ENCODE results near the gene CAND2.

Gene CAND2

DNA sequence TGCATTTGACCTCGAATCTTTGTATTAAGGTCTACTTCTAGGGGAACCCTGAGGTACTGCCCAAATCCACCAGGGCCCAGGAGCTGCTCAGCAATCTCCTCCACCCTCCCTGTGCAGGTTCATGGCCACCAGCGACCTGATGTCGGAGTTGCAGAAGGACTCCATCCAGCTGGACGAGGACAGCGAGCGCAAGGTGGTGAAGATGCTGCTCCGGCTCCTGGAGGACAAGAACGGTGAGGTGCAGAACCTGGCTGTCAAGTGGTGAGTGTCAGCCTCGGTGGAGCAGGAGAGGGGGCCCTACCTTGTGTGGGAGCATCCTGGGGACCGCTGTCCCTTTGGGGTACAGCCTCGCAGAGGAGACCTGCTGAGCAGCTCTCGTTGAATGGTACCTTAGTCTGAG, 6.9 kb downstream of the CAND2 start:
- in situ Hi-C loops (cut with MboI; ENCODE audit: low sequenced_read_pairs) = no loop called here

DNA sequence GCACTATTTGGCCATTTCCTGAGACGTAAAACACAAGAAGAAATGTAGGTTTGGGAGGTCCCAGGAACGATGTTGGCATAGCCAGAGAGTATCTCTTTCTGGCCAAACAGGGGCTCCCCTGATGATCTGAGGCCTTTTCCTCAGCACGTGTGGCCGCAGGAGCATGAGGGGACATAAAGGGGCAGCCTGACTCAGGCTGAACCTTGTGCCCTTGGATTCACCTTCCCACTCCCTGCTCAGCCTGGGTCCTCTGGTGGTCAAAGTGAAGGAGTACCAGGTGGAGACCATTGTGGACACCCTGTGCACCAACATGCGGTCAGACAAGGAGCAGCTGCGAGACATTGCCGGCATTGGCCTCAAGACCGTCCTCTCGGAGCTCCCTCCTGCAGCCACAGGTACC, 10.6 kb downstream of the CAND2 start:
- in situ Hi-C loops (cut with MboI; ENCODE audit: low sequenced_read_pairs) = no loop called here

DNA sequence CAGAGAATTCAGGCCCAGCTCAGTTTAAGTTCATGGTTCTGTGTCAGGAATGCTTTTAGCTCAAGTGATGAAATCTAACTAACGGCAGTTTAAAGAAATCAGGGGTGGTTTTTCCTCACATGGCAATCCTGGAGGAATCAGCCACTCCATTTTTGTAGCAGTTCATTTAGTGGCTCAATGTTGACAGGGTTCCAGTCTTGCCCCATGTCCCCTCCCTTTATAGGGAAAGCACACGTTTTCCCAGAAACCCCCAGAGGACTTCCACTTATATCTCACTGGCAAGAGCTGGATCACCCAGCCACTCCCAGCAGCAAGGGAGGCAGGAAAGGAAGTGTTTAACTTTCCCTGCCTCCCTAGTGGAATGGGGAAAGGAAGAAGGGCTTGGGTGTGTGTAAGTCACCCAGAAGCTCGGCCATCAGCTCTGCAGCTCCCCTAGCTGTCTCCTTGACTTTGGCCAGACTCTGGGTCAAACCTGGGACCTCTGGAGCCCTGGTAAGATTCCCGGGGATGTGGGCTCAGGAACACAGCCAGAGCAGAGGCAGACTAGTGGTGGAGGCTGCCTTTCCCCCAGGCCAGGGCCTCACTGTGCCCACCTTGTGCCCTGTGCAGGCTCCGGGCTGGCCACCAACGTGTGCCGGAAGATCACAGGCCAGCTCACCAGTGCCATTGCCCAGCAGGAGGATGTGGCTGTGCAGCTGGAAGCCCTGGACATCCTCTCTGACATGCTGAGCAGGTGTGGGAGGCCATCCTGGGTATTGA, 11.3 kb downstream of the CAND2 start:
- in situ Hi-C loops (cut with MboI; ENCODE audit: low sequenced_read_pairs) = no loop called here

DNA sequence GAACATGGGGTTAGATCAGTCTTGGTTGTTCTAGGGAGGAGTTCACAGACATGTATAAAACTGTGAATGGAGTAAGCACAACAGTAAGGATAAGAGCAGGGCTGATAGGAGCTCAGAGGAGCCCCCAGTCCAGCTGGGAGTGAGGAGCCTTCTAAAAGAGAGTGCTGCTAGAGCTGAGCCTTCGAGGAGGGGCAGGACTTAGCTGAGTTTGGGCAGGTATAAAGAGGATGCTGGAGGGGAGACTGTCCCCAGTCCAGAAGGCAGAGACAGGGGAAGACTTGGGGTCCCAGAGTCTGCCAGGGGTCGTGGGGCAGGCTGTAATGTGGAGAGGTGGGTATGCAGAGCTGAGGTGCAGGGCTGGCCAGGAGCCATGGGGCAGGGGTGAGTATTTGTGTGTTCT, 12.1 kb downstream of the CAND2 start:
- in situ Hi-C loops (cut with MboI; ENCODE audit: low sequenced_read_pairs) = no loop called here

DNA sequence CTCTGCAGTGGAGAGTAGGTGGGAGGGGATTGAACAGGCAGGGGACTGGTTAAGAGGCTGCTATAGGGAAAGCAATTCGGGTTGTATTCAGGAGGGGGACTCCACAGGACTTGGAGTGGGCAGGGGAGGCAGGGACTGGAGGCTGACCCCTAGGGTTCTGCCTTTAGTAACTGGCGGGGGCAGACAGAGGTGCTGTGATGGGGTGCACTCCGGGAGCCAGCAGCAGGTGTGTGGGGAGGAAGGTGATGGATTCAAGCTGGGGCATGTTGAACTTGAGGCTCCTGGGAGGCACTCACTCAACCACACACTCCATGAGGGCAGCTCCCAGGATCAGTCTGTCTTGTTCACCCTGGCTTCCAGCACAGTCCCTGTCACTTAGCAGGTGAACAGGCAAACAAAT, 12.5 kb downstream of the CAND2 start:
- in situ Hi-C loops (cut with MboI; ENCODE audit: low sequenced_read_pairs) = no loop called here

DNA sequence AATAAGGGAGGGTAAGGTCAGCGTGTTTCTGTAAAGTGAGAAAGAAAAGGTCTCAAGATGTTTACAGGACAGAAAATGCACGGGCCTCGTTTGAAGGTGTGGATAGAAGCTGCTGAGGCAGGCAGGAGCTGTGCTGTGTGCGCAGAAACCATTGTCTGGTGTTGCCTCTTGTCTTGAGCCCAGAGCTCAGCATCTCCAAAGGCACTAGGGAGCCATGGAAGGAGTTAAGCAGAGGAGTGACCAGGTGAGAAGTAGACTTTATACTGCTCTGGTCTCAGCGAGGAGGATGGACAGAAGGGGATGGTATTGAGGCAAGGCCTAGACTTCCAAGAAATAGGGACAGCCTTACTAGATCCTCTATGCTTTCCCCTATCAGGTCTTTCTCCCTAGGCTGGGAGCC, 13.0 kb downstream of the CAND2 start:
- in situ Hi-C loops (cut with MboI; ENCODE audit: low sequenced_read_pairs) = no loop called here

DNA sequence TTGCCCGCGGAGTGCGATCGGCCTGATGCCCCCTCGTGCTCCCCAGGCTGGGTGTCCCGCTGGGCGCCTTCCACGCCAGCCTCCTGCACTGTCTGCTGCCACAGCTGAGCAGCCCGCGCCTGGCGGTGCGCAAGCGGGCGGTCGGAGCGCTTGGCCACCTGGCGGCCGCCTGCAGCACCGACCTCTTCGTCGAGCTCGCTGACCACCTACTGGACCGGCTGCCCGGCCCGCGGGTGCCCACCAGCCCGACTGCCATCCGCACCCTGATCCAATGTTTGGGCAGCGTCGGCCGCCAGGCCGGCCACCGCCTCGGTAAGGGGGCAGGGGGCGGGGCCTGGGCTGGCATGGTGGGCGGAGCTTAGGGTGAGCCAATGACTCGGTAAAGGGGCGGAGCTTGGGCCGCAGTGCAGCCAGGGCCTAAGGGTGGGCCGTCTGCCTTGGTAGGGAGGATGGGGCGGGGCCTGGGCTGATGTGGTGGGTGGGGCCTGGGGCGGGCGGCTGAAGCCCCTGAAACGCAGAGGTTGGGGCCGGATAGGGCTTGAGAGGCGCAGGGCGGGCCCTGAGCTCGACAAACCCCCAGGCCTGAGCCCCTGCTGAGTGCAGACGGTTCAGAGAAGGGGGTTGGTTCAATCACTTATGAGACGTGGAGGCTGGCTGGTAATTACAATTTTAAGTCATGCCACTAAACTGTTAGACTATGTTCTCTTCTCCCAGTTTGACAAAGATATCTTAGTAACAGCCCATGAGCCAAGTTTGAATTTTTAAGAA, 13.7 kb downstream of the CAND2 start:
- in situ Hi-C loops (cut with MboI; ENCODE audit: low sequenced_read_pairs) = no loop called here

DNA sequence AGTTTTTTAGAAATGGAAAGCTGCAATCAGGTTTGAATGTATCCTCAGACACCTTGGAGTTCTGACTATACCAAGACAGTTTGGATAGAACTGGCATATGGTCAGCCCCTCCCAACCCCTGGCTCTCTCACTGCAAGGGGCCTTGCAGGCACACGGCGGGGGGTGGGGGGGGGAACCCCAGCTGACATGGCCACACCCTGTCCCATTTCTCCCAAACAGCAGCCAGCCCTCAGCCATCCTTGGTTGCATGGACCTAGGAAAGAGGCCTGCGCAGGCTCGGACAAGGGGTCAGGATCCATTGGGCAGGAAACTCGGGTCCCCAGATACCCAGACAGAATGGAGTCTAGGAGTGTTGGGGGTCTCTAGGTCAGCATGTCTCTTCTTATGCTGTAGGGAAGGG, 14.5 kb downstream of the CAND2 start:
- in situ Hi-C loops (cut with MboI; ENCODE audit: low sequenced_read_pairs) = no loop called here

DNA sequence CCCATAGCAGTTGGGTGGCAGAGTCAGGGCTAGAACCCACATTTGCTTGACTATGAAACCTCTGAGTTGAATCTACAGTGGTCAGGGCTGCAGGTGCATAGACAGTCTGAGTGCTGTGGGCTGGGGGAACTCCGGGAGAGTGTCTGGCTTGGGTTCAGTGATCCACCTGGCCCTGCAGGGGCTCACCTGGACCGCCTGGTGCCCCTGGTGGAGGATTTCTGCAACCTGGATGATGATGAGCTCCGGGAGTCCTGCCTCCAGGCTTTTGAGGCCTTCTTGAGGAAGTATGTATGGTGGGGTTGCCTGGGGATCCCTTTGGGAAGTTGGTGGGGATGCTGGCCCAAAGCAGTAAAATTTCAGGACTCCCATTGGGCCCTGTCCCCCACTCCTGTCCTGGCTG, 16.3 kb downstream of the CAND2 start:
- in situ Hi-C loops (cut with MboI; ENCODE audit: low sequenced_read_pairs) = no loop called here

DNA sequence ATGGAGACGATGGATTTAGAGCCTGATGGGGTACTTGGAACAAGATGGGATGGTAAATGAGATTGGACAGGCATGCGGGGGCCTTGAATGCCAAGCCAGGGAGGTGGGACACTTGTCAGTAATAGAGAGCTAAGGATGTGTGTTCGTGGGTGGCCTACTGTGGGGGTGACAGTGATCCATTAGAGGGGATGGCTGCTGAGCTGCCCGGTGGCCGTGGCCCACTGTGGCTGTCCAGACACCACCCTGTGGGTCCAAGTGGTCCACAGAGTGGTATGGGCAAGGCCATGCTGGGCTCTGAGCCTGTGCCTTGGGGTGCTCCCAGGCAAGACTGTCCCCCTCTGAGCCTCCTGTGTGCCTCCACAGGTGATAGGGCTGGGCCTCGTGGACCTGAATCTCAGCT, 17.5 kb downstream of the CAND2 start:
- in situ Hi-C loops (cut with MboI; ENCODE audit: low sequenced_read_pairs) = no loop called here

DNA sequence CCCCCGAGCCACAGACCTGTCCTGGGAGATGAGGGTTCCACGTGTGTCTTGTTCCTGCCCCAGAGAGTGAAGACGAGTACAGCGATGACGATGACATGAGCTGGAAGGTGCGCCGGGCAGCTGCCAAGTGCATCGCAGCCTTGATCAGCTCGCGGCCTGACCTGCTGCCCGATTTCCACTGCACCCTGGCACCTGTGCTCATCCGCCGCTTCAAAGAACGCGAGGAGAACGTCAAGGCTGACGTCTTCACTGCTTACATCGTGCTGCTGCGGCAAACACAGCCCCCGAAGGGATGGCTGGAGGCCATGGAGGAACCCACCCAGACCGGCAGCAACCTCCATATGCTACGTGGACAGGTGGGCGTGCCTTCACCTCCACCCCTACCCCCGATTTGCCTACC, 18.6 kb downstream of the CAND2 start:
- in situ Hi-C loops (cut with MboI; ENCODE audit: low sequenced_read_pairs) = no loop called here

DNA sequence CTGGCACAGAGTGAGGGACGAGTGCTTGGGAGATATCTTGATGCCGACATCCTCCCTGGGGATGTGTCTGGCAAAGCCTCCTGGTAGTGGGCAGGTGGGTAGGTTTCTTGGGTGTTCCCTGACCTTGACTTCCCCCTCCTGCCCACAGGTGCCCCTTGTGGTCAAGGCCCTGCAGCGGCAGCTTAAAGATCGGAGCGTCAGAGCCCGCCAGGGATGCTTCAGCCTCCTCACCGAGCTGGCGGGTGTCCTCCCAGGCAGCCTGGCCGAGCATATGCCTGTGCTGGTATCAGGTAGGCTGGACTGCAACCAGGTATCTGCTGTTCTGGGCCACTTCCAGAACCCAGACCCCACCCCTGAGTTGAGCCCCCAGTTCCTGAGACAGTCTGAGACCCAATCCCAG, 19.2 kb downstream of the CAND2 start:
- in situ Hi-C loops (cut with MboI; ENCODE audit: low sequenced_read_pairs) = no loop called here

DNA sequence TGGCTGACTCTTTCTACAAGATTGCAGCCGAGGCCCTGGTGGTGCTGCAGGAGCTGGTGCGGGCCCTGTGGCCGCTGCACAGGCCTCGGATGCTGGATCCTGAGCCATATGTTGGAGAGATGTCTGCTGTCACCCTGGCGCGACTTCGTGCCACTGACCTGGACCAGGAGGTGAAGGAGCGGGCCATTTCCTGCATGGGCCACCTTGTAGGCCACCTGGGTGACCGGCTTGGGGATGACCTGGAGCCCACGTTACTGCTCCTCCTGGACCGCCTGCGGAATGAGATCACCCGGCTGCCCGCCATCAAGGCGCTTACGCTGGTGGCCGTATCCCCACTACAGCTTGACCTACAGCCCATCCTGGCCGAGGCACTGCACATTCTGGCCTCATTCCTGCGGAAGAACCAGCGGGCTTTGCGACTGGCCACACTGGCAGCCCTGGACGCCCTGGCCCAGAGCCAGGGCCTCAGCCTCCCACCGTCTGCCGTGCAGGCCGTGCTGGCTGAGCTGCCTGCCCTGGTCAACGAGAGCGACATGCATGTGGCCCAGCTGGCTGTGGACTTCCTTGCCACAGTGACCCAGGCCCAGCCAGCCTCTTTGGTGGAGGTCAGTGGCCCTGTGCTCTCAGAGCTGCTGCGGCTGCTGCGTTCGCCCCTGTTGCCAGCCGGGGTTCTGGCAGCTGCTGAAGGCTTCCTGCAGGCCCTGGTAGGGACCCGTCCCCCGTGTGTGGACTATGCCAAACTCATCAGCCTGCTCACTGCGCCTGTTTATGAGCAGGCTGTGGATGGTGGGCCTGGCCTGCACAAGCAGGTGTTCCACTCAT, 20.3 kb downstream of the CAND2 start:
- in situ Hi-C loops (cut with MboI; ENCODE audit: low sequenced_read_pairs) = no loop called here

DNA sequence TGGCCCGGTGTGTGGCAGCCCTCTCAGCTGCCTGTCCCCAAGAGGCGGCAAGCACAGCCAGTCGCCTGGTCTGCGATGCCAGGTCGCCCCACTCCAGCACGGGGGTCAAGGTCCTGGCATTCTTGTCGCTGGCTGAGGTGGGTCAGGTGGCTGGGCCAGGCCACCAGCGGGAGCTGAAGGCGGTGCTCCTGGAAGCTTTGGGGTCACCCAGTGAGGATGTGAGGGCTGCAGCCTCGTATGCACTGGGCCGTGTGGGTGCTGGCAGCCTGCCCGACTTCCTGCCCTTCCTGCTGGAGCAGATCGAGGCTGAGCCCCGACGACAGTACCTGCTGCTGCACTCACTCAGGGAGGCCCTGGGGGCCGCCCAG, 20.8 kb downstream of the CAND2 start:
- in situ Hi-C loops (cut with MboI; ENCODE audit: low sequenced_read_pairs) = no loop called here

DNA sequence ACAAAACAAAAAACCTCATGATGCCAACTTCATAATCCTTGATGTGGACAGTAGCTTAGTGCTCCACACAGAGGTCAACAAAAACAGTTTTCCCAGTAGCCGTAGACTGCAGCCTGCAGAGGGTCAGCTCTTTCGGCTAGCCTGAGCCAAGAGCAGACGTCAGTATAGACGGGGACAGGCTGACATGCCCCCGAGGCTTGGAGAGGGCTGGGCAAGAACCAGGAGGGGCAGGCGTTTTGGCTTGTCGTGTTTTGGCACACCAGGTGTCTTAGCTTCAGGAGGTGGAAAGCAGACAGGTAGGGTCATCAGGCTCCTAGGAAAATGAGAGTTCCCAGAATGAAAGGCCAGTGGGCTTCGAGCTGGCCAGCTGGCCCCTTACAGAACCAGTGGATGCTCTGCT, 21.8 kb downstream of the CAND2 start:
- in situ Hi-C loops (cut with MboI; ENCODE audit: low sequenced_read_pairs) = no loop called here

DNA sequence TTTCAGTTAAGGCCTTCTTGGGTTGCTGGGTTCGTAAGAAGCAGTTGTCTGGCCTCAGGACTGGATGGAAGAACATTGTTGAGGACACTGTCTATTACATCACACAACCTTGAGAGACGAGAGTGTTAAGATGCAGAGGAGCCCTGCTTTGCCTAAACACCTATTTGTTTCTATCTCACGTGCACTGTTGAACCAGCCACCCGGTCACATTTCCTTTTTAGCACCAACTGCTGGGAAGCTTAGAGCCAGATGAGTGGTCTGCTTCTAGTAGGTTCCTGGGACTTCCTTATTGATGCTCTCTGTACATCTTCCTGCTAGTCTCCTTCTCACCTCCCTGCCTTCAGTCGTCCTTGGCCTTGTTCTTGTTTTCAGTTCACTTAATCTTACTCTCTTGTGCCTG, 22.3 kb downstream of the CAND2 start:
- in situ Hi-C loops (cut with MboI; ENCODE audit: low sequenced_read_pairs) = no loop called here

DNA sequence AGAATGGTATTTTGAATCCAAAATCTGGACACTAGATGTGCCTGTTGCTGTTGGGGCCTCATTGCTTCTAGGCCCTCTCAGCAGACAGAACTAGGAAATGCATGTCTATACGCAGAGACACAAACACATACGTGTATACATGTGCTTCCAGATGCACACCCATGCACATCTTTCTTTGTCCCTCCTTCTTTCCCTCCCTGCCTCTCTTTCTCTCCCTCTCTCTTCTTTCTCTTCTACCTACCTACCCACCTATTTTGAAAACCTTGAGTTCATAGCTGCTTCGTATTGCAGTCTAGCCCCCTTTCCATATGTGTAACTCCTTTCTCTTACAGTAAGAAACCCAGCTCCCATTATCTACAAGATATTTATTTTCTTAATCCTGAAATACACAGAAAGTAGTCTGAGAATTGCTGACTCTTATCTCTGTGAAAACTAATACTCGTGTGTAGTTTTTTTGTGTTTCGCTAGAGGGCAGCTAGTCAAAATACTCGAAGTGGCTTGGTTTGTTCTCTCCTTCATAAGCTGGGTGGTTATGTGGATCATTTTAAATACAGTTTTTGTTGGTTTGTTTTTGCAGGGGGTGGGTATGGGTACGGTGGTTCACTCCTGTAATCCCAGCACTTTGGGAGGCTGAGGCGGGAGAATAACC, 26.4 kb downstream of the CAND2 start:
- in situ Hi-C loops (cut with MboI; ENCODE audit: low sequenced_read_pairs) = no loop called here

DNA sequence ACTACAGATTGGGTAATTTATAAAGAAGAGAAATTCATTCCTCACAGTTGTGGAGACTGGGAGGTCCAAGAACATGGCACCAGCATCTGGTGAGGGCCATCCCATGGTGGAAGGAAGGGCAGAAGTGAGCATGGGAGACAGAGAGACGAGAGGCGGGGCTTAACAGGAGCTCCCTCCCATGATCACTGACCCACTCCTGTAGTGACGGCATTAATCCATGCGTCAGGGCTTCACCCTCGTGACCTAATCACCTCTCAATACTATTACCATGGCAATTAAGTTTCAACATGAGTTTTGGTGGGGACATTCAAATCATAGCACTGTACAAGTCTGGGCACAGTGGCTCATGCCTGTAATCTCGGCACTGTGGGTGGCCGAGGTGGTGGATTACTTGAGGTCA, 27.8 kb downstream of the CAND2 start:
- in situ Hi-C loops (cut with MboI; ENCODE audit: low sequenced_read_pairs) = no loop called here

DNA sequence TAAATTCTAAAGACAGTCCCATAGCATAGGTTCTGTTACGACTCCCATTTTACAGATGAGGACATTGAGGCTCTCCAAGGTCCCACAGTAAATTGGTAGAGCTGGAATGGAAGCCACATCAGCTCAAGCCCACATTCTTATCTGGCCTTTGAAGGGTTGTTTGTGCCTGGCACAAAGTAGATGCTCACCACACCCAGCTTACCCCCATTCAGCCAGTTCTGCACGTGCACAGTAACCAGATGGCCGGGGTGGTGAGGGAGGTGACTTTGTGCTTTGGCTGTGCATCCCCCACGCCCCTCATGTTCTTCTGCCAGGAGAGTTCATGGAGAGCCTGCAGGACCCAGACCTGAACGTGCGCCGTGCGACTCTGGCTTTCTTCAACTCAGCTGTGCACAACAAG, 28.7 kb downstream of the CAND2 start:
- in situ Hi-C loops (cut with MboI; ENCODE audit: low sequenced_read_pairs) = no loop called here

DNA sequence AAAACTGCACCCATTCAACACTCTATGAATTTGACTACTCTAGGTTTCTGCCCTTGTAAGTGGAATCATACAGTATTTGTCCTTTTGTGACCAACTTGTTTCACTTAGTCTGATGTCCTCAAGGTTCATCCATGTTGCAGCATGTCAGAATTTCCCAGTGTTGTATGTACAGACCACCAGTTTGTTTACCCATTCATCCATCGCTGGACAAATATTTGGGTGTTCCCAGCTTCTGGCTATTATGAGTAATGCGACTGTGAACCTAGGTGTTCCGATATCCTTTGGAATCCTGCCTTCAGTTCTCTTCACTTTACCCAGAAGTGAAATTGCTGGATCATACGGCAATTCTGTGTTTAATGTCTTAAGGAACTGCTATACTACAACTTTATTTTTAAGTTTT, 32.3 kb downstream of the CAND2 start:
- in situ Hi-C loops (cut with MboI; ENCODE audit: low sequenced_read_pairs) = no loop called here

DNA sequence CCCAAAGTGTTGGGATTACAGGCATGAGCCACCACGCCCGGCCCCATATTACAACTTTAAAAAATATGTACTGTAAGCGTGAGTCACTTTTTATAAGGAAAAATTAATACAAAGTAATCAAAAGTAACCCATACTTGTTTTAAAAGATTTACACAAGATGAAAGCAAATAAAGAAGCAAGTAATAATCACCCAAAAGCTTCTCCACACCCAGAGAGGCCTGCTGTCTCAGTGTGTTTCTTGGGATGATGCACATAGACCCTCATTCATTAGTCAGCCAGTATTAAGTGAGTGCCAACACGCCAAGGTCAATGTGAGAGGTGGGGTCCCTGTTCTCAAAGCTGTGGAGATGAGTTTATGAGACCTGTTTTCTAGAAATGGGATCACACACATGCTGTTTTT, 32.9 kb downstream of the CAND2 start:
- in situ Hi-C loops (cut with MboI; ENCODE audit: low sequenced_read_pairs) = no loop called here

All from HL-60/S4 treated with phorbol 12-myristate 13-acetate at 8.2 ng/mL for 4 days and 3 days (cell line).